Measurements from ENCODE around the gene TBL1X.

TBL1X gene

GRCh38 chrX:9644335-9644734, 179.5 kb downstream of the TBL1X start:
- no peak for TF ChIP-seq ZNF274 (IDR thresholded peaks at IDR 0.05; ENCODE audit: low read depth, low read length)
- H3K4me3 ChIP-seq (ENCODE audit: low read length): no peak overlapping the region

- no peak for TF ChIP-seq ZNF274 (IDR thresholded peaks at IDR 0.05; ENCODE audit: low read depth, low read length)
- H3K4me3 ChIP-seq (ENCODE audit: low read length): no peak overlapping the region
These were observed 181.8 kb downstream of the TBL1X start for GRCh38 chrX:9646471-9647224.

DNA sequence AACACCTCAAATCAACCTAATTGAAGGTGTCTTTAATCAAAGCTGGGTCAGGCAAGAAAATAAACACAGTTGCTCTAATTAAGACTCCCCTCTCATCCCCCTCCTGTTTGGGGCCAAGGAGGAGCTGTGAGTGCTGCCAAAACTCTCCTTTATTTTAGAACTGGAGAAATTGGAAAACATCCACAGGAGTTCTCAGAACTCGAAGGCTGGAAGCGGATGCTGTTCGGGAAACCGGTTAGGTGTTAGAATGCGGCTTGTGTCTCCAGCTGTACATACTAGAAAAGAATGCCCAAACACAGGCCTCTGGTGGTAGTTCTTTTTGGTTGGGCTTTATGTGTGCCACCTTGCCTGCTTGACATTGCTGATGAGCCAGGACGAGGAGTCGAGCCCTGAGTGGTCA, 182.6 kb downstream of the TBL1X start:
- TF ChIP-seq ZNF274 (IDR thresholded peaks at IDR 0.05; ENCODE audit: low read depth, low read length): no peak

DNA sequence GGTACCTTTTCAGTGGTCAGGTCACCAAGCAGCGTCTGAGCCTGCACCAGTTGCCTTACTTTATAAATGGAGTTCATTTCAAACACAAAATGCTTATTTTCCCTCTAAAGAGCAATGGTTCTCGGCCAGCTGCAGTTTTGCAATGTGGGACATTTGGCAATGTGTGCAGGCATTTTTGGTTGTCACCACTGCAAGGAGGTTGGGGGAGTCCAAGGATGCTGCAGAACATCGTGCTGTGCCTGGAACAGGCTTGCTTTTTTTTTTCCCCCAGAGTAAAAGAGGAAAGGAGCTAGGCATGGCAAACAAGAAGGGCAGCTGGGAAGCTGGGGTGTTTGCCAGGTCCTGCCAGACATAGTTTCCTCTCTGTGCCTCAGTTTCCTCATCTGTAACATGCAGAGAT, 185.2 kb downstream of the TBL1X start:
- TF ChIP-seq ZNF274 (IDR thresholded peaks at IDR 0.05; ENCODE audit: low read depth, low read length): no peak
- H3K4me3 ChIP-seq (ENCODE audit: low read length): no peak overlapping the region

More for the DNA sequence above, 182.6 kb downstream of the TBL1X start:
- H3K4me3 ChIP-seq (ENCODE audit: low read length): no peak overlapping the region

- TF ChIP-seq ZNF274 (IDR thresholded peaks at IDR 0.05; ENCODE audit: low read depth, low read length): no peak
- no peak overlapping the region for H3K4me3 ChIP-seq (ENCODE audit: low read length)
These were observed 186.9 kb downstream of the TBL1X start for GRCh38 chrX:9651737-9652136.

- TF ChIP-seq ZNF274 (IDR thresholded peaks at IDR 0.05; ENCODE audit: low read depth, low read length): no peak
These were observed 190.1 kb downstream of the TBL1X start for GRCh38 chrX:9654929-9655328.

DNA sequence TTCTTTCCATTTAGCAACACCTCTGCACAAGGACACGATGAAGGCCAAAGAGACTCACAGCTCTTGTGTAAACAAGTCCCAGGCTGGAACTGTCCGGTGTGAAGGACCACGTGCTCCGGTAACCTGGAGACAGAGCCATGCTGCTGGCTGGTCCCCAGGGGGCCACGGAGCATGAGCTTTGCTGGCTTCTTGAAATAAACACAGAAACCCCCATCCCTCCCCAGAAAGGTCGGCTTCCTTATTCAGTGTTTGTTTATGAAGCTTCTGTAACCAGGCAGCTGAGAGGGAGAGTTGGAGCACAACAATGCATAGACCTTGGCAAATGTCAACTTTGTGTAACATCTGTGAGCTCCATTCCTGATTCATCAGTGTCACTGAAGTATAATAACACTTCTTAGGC, 191.4 kb downstream of the TBL1X start:
- no peak overlapping the region for H3K4me3 ChIP-seq (ENCODE audit: low read length)
- TF ChIP-seq ZNF274 (IDR thresholded peaks at IDR 0.05; ENCODE audit: low read depth, low read length): no peak

More at GRCh38 chrX:9654929-9655328, 190.1 kb downstream of the TBL1X start:
- H3K4me3 ChIP-seq (ENCODE audit: low read length): no peak overlapping the region

DNA sequence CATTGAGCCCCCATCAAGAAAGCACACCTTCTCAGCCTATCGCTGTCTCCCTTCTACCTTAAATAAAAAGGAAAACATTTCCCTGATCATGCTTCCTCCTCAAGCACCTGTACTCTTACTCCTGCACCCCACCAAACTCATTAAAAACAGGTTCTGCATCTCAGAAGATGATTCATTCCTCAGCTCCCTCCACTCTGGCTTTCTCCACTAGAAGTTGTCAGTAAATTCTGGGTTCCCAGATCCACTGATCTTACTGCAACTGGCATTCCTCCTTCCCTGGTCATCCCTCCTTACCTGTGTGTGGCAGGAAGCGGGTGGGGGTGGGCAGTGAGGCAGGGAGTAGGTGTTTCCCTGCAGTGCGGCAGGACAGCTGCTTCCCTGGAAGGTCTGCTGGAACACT, 192.0 kb downstream of the TBL1X start:
- TF ChIP-seq ZNF274 (IDR thresholded peaks at IDR 0.05; ENCODE audit: low read depth, low read length): no peak

GRCh38 chrX:9657590-9658256, 192.9 kb downstream of the TBL1X start:
- no peak overlapping the region for H3K4me3 ChIP-seq (ENCODE audit: low read length)
- no peak for TF ChIP-seq ZNF274 (IDR thresholded peaks at IDR 0.05; ENCODE audit: low read depth, low read length)

More for the DNA sequence above, 192.0 kb downstream of the TBL1X start:
- no peak overlapping the region for H3K4me3 ChIP-seq (ENCODE audit: low read length)

DNA sequence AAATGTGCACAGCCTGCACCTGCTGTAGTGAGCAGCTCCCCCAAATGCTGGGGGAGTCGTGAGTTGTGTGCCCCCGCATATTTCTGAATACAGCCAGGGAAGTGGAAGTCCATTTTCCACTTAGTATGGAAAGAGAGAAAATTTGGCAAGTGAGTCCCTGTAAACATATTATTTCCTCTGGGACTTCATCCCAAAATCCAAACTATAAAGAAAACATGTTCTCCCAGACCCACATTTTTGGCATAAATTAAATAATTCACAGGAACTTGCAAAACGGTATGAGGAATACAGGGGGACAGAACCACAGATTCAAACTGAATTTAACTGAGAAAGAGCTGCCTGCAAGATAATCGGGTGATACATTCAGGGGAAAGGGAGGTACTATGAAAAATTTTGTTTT, 193.6 kb downstream of the TBL1X start:
- no peak for TF ChIP-seq ZNF274 (IDR thresholded peaks at IDR 0.05; ENCODE audit: low read depth, low read length)
- no peak overlapping the region for H3K4me3 ChIP-seq (ENCODE audit: low read length)

- H3K4me3 ChIP-seq (ENCODE audit: low read length): no peak overlapping the region
- no peak for TF ChIP-seq ZNF274 (IDR thresholded peaks at IDR 0.05; ENCODE audit: low read depth, low read length)
These were observed 194.8 kb downstream of the TBL1X start for GRCh38 chrX:9659571-9660195.

DNA sequence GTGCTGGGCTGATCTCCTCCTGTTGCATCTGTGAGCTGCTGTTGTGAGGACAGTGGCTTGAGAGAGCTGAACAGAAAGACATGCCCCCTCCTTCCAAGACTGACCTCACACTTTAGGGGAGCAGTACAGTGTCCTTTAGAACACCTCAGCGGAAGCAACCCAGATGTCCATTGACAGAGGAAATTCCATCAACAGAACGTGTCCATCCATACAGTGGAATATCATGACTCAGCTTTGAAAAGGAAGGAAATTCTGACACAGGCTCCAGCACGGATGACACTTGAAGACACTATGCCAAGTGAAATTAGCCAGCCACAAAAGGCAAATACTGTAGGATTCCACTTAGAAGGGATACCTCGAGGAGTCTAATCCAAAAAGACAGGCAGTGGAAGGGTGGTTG, 197.3 kb downstream of the TBL1X start:
- no peak overlapping the region for H3K4me3 ChIP-seq (ENCODE audit: low read length)
- TF ChIP-seq ZNF274 (IDR thresholded peaks at IDR 0.05; ENCODE audit: low read depth, low read length): no peak

GRCh38 chrX:9663216-9663615, 198.4 kb downstream of the TBL1X start:
- TF ChIP-seq ZNF274 (IDR thresholded peaks at IDR 0.05; ENCODE audit: low read depth, low read length): no peak
- no peak overlapping the region for H3K4me3 ChIP-seq (ENCODE audit: low read length)

- no peak overlapping the region for H3K4me3 ChIP-seq (ENCODE audit: low read length)
- TF ChIP-seq ZNF274 (IDR thresholded peaks at IDR 0.05; ENCODE audit: low read depth, low read length): no peak
These were observed 199.4 kb downstream of the TBL1X start for GRCh38 chrX:9664224-9664623.

GRCh38 chrX:9665113-9665512, 200.3 kb downstream of the TBL1X start:
- H3K4me3 ChIP-seq (ENCODE audit: low read length): no peak overlapping the region
- TF ChIP-seq ZNF274 (IDR thresholded peaks at IDR 0.05; ENCODE audit: low read depth, low read length): no peak
